ENCODE measurements around the gene NUMBL. TPM values are rescaled to one million over a fixed set of nuclear protein-coding genes. Genes with fewer than 3 reads are reported as not detected.

Gene NUMBL
- total and polyA plus RNA-seq, 2 of the 13 experiments (the other 11 are each of a cell fraction or from before 2014, with no cell fraction given): 0.49 to 2.3 TPM

GRCh38 chr19:40661616-40662015, 28.8 kb downstream of the NUMBL start:
- ChIA-PET POLR2A (no interaction called here), CTCF (ENCODE audit: low intra/inter-chr PET ratio, low total read pairs) (interaction anchor here (2.6 kb wide), 2 partner anchors 41 to 158 kb away, joined by 8 to 19 read pairs; no protein-coding TSS in a partner anchor)
- H3K9ac ChIP-seq (ENCODE audit: insufficient read depth, low read depth, low read length): no peak overlapping the region
- peaks cover 11% of the 10 kb centered on the region for H3K4me1 ChIP-seq (ENCODE audit: insufficient read depth, low read length)
- WGBS (ENCODE audit: low lambda C conversion rate): 35% methylated on average over 1 of the region's 1 CpG
- H3K27me3 ChIP-seq (ENCODE audit: control insufficient read depth in 1 of 2, insufficient read depth in 2 of 2, low read length in 2 of 2): peaks cover 3 to 36% of the 10 kb centered on the region in 2 experiments; a peak in 2 of 5 replicates
- H3K9me3 ChIP-seq (ENCODE audit: low read length): no peaks in the 10 kb centered on the region
- no peaks in the 10 kb centered on the region for H4K20me1 ChIP-seq (ENCODE audit: insufficient read depth, low read length)
- no peak overlapping the region for H3K27ac ChIP-seq (ENCODE audit: extremely low read length, insufficient read depth, low read length)
- no peaks in the 10 kb centered on the region for H3K36me3 ChIP-seq (replicated peaks in 1 of 2; ENCODE audit: control insufficient read depth in 1 of 2, insufficient read depth in 2 of 2, low read length in 2 of 2)
- no peak overlapping the region for H3K4me3 ChIP-seq (replicated peaks in 1 of 3; ENCODE audit: insufficient read depth in 1 of 3, low read depth in 2 of 3, low read length in 3 of 3)
- DNase-seq (ENCODE audit: low spot score) (no peak), FAIRE-seq (no peak), ATAC-seq (no peak)
- in situ Hi-C loops (cut with HindIII; ENCODE audit: extremely low pct_ligation_motif_present, low pct_unique_long_range_greater_than_20kb) (loop anchor here (5.0 to 25.0 kb wide), 3 partner anchors 41 to 476 kb away; no protein-coding TSS in a partner anchor), intact Hi-C loops (cut with micrococcal nuclease; ENCODE audit: unreplicated experiment) (loop anchor here (5.0 to 10.0 kb wide), 3 partner anchors 146 to 481 kb away; no protein-coding TSS in a partner anchor)
- BruUV-seq (replicated peaks): no TSS peak
- TF ChIP-seq RFXAP (CRISPR knock-in tag; IDR thresholded peaks at IDR 0.05; ENCODE audit: borderline replicate concordance) (no peak), GABPA (IDR thresholded peaks at IDR 0.05; ENCODE audit: low read depth, low read length) (no peak), GABPA (CRISPR knock-in tag; IDR thresholded peaks at IDR 0.05; ENCODE audit: low read depth) (no peak), NFYC (CRISPR knock-in tag; IDR thresholded peaks at IDR 0.05) (no peak), YY1 (IDR thresholded peaks at IDR 0.05; ENCODE audit: insufficient read depth, insufficient replicate concordance, low read depth, low read length) (no peak), ZNF337 (CRISPR knock-in tag; IDR thresholded peaks at IDR 0.05; ENCODE audit: borderline replicate concordance, low read depth) (no peak), SPEN (CRISPR knock-in tag; IDR thresholded peaks at IDR 0.05; ENCODE audit: low read depth) (no peak), ZNF549 (CRISPR knock-in tag; IDR thresholded peaks at IDR 0.05) (no peak), NFE2 (CRISPR knock-in tag; IDR thresholded peaks at IDR 0.05) (no peak), ZNF589 (CRISPR knock-in tag; conservative IDR thresholded peaks at IDR 0.05) (no peak), GLMP (CRISPR knock-in tag; IDR thresholded peaks at IDR 0.05; ENCODE audit: borderline replicate concordance) (no peak), ZNF33B (CRISPR knock-in tag; IDR thresholded peaks at IDR 0.05) (no peak), ZNF644 (CRISPR knock-in tag; IDR thresholded peaks at IDR 0.05; ENCODE audit: low read depth) (no peak), ZSCAN22 (CRISPR knock-in tag; IDR thresholded peaks at IDR 0.05) (no peak), ZNF160 (CRISPR knock-in tag; IDR thresholded peaks at IDR 0.05) (no peak)
- TF ChIP-seq, protein P1, sequence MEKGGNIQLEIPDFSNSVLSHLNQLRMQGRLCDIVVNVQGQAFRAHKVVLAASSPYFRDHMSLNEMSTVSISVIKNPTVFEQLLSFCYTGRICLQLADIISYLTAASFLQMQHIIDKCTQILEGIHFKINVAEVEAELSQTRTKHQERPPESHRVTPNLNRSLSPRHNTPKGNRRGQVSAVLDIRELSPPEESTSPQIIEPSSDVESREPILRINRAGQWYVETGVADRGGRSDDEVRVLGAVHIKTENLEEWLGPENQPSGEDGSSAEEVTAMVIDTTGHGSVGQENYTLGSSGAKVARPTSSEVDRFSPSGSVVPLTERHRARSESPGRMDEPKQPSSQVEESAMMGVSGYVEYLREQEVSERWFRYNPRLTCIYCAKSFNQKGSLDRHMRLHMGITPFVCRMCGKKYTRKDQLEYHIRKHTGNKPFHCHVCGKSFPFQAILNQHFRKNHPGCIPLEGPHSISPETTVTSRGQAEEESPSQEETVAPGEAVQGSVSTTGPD (CRISPR knock-in tag; IDR thresholded peaks at IDR 0.05): no peak
- no peak overlapping the region for H3K4me2 ChIP-seq (ENCODE audit: low read depth, low read length)
- no peak overlapping the region for H2AFZ ChIP-seq (ENCODE audit: low read length)
- no peaks in the 10 kb centered on the region for H3K79me2 ChIP-seq (ENCODE audit: insufficient read depth, low read length)

All from HepG2 (cell line).